Mesenteric fat pad (tissue), 1 donor: ENCODE measurements around the gene AP3M1. TPM values are rescaled to one million over a fixed set of nuclear protein-coding genes. Genes with fewer than 3 reads are reported as not detected.
A peak's percentile ranks its signal among the peaks of the same experiment; 100 is the strongest.
"Not testable (repeated sequence)": the region's sequence is repeated elsewhere in the genome, so short reads cannot be mapped to it uniquely, and the experiment has no call there.

Experiments used
- DNase-seq: peaks from one replicate; pipeline ENCODE4 v3.0.0-alpha.2; 2020; ENCODE audit warnings: low spot score
- long read RNA-seq: library from polyadenylated mRNA; unstranded; transcript quantifications from one replicate; pipeline ENCODE4 v2.0.0, GENCODE V29; 2020
- total RNA-seq: library from RNA; stranded (reverse); fragmentation: NEBNext Ultra II Directional; extraction: Animal tissue kit (Norgen Biotek cat#: 25700); gene quantifications from one replicate; pipeline ENCODE4 v1.2.1, GENCODE V29; 2021
- donor health status: DM: yes; HTN: yes; CAD: no.

The AP3M1 gene, protein sequence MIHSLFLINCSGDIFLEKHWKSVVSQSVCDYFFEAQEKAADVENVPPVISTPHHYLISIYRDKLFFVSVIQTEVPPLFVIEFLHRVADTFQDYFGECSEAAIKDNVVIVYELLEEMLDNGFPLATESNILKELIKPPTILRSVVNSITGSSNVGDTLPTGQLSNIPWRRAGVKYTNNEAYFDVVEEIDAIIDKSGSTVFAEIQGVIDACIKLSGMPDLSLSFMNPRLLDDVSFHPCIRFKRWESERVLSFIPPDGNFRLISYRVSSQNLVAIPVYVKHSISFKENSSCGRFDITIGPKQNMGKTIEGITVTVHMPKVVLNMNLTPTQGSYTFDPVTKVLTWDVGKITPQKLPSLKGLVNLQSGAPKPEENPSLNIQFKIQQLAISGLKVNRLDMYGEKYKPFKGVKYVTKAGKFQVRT
- total RNA-seq: 34.1 TPM
- long read RNA-seq, full-length matches to known transcripts: 21 of 26 reads
- long read RNA-seq, partial matches to known transcripts: 2 of 26 reads
- long read RNA-seq, other reads (novel, unspliced or antisense): 3 of 26 reads

DNA sequence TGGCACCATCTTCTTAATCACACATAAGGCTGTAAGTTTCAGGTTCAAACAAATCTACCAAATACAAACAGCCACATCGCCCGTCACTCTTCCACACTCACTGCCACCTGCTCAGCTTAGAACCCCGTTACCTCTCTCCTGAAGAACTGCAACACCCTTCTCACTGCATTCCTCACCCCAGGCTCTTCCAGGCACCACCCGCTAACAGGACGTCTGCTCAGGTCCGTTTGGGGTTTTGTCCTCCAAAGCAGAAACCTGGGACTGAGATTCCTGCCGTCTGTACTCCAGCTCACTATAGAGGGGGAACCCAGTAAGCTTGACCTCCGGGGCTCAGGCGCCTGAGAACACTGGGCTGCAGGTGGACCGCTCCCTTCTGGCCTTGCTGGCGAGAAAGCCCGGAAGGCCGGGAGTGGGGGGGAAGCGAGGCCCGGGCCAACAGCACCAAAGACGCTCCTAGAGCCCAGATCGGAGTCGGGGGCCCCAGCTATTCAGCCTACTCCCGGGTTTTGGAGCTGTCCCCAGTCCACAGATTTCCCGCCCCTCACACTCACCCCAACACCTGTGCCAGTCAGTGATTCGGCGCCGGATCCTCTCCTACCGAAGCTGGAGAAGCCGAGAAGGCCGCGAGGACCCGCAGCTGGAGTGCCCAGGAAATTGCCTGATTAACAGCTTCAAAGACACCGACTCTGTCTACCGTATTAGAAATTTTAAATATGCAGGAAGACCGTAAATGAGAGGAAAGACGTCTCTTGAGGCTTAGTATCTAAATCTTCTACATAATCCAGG, at the start of gene AP3M1:
TSS of gene AP3M1 (minus strand) at position 625 of the 786 bp plus-strand sequence. CDS start 12,449 bp downstream, outside the sequence.
- peak; percentile 92 for DNase-seq

DNA sequence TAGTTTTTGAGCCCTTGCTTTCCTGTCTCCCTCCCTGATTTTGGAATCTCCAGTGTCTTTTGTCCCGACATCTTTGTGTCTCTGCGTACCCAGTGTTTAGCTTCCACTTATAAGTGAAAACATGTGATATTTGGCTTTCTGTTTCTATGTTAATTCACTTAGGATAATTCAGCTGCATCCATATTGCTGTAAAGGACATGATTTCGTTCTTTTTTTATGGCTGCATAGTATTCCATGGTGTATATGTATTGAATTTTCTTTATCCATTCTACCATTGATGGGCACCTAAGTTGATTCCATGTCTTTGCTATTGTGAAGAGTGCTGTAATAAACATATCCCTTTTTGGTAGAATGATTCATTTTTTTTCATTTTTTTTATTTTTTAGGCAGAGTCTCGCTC, 48.7 kb upstream of the AP3M1 start:
- DNase-seq: no peak

DNA sequence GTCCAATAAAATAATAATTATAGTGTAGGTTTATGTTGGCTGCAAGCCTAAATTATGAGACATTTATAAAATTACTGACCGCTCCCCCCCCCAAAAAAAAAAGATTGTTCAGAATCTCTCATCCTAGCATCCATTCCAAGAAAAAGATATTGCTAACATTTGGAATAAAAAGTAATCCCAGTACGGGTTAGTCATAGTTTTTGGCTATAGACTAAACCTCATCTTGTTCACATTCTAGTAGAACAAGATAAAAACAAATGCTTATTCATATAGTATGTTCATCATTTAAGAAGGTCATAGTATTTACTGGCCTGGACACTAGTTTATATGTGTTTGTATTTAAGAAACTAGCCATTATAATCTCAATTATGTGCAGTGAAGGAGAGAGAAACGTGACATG, 44.4 kb upstream of the AP3M1 start:
- no peak for DNase-seq

DNA sequence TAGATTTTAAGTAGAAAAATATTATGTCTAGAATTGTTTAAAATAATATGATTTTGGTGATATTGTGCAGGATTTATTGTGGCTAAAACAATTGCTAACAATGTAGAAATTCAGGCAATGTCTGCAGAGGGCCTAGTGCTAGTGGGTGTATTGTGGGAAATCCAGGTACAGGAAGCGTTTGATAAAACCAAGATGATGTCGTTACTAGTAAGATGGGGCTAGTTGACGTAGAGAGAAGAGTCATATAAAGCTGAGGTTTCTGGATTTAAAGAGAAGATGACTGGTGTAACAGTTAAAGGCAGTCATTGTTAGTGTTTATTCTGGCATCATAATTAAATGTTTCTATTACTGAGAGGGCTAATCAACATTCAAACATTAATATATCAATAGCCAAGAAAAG, 43.9 kb upstream of the AP3M1 start:
- no peak for DNase-seq

DNA sequence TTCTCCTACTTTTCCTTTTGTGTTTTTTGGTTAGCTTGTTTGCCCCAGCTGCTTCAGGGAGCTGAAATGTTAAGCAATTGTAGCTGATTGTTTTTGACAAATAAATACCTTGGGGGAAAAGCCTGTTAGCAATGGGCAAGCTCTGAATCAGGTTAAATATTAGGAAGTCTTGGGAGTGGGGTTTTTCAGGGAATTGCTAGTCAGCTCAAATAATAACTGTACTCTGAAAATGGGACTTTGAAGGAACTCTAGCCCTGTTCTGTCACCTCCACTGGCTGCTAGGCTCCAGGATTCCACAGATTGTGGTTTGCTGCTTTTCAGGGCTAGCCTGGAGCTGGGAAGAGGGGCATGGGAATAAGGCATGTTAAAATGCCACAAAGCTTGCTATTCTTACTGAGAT, 39.9 kb upstream of the AP3M1 start:
- DNase-seq: no peak

DNA sequence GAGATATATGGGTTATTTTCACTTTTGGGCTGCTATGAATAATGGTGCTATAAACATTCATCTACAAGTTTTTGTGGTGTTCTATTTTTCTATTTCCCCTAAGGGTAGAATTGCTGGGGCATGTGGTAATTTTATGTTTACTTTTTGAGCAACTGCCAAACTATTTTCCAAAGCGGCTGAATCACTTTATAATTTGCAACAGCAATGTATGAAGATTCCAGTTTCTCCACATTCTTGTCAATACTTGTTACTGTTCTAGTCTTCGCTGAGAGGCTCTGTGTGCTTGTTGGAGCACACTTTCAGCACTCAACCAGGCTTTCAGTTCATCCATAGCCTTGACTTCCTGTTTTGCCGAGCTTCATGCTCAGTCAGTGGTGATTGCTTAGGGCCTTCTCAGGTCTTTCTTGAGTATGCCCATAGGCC, 39.4 kb upstream of the AP3M1 start:
- DNase-seq: no peak

DNA sequence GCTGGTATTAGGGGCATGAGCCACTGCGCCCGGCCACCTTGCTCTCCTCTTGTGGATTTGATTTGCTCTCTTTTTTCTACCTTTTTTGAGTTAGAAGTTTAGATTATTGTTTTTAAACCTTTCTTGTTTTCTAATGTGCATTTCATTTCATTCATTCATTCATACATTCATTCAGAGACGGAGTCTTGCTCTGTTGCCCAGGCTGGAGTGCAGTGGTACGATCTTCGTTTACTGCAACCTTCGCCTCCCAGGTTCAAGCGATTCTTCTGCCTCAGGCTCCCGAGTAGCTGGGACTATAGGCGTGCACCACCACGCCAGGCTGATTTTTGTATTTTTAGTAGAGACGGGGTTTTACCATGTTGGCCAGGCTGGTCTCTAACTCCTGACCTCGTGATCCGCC, 38.0 kb upstream of the AP3M1 start:
- not testable (repeated sequence) for DNase-seq

DNA sequence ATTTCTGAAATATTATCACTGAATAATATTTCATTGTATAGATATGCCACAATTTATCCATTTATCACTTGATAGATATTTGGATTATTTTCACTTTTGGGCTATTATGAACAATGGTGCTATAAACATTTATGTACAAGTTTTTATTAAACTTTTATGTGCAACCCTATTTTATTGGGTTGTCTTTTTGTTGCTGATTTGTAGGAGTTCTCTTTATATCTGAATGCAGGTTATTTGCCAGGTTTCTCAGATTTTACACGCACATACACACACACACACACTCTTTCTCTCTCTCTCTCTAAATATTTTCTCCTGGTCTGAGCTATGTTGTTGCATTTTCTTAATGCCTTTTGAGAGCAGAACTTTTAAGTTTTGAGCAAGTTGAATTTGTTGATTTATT, 36.6 kb upstream of the AP3M1 start:
- DNase-seq: no peak

DNA sequence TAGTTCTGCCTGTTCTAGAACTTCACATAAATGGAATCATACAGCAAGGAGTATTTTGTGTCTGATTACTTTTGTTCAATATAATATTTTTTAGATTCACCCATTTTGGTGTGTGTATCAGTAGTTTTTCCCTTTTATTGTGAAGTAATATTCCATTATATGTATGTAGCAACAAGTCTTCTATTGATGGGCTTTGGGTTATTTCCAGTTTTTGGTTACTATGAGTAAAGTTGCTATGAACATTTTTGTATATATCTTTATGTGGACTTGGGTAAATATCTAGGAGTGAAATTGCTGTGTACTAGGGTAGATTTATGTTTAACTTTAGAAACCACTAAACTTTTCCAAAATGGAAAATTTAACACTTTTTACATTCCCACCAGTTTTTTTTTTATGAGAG, 36.0 kb upstream of the AP3M1 start:
- no peak for DNase-seq

DNA sequence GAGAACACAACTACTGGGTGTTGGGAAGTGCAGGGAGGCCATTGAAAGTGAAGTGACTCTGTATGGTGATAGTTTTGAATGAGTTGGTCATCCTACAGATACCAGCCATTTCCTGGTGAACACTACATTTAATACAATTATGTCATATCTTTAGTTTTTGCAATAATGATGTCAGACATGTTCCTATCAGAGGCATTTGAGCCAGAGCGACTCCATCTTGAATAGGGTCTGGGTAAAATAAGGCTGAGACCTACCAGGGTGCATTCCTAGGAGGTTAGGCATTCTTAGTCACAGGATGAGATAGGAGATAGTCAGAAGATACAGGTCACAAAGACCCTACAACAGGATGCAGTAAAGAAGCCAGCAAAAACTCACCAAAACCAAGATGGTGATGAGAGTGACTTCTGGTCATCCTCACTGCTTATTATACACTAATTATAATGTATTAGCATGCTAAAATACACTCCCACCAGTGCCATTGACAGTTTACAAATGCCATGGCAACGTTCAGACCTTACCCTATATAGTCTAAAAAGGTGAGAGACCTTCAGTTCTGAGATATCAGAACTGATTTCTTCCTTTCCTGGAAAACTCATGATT, 28.6 kb upstream of the AP3M1 start:
- no peak for DNase-seq

DNA sequence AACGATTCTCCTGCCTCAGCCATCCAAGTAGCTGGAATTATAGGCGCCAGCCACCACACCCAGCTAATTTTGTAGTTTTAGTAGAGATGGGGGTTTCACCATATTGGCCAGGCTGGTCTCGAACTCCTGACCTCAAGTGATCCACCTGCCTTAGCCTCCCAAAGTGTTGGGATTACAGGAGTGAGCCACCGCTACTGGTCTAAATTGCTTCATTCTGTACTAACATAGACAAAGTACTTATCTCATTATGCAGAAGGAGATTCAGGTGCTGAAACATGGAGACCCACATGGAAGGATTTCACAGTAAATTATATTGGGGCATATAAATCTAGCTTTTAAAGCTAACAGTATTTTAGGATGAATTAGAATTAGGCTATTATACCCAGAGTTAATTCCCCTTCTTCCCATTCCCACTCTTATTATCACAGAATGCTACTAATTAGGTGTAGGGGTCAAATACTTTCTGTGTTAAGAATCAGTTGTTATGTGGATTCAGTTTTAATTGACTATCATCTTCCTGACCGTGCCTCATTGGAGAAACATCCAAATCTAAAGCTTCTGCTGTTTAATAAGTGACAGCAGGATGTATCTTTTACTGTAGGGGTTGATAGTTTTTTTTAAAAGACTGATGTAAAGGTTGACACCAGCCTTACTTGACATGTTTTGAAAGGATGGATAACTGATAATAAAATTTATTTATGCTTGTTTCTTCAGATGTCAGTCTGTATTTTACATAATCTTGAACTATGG, 27.6 kb upstream of the AP3M1 start:
- no peak for DNase-seq

DNA sequence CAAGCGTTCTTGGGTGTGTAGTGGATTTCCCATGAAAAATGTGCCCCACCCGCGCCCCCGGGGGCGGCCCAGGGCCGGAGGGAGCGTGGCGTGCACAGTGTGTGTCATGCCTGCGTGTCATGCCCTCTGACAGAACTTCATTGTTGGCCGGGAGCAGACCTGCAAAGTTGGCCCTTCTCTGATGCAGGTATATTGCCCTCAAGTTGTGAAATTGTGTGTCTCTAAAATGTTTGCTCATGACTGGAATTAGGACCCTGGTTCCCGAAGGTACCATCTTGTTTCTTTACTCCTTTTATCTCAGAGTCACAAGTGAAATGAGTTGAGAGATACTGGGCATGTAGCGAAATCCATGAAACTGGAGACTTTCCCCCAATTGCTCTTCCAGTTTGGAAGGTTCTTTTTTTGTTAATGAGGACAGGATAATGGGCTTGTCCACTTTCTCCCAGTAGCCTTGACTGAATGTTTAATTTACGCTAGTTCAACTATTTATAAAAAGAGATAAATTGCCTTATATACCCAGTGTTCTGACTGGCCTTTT, 26.6 kb upstream of the AP3M1 start:
- no peak for DNase-seq

DNA sequence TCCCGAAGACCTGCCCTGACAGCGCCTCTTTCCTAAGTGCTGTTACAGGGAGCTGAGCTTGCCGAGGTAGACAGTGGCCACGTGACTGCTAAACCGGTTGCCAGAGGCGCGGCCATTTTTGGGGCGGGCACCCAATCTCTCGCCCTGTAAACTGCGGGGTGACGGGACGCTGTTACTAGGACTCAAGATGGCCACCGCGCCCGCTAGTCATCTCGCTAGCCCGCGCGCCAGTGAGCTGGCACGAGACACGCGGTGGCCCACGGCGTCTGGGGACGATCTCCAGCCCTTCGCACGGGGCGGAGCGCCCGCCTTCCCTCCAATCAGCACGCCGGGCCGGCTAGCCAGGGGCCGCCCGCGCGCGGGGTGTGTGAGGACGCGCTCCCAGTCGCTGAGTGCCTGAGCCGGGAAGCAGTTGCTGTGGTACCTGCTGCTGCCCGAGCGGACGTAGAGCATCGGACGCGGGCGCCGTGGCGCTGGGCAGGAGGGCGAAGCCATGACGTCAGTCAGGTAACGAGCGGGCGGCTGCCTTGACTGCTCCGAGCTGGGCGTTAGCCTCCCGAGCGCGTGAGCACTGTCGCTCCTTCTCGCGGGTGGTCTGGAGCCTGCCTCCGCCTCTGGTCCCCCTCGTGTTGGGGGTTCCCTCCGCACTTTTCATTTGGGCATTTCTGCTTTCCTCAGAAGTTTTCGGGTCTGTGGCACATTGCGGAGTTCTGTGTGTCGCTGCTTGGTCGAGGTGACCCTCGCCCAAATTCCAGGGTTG, 25.9 kb upstream of the AP3M1 start:
- peak; percentile 99 for DNase-seq

DNA sequence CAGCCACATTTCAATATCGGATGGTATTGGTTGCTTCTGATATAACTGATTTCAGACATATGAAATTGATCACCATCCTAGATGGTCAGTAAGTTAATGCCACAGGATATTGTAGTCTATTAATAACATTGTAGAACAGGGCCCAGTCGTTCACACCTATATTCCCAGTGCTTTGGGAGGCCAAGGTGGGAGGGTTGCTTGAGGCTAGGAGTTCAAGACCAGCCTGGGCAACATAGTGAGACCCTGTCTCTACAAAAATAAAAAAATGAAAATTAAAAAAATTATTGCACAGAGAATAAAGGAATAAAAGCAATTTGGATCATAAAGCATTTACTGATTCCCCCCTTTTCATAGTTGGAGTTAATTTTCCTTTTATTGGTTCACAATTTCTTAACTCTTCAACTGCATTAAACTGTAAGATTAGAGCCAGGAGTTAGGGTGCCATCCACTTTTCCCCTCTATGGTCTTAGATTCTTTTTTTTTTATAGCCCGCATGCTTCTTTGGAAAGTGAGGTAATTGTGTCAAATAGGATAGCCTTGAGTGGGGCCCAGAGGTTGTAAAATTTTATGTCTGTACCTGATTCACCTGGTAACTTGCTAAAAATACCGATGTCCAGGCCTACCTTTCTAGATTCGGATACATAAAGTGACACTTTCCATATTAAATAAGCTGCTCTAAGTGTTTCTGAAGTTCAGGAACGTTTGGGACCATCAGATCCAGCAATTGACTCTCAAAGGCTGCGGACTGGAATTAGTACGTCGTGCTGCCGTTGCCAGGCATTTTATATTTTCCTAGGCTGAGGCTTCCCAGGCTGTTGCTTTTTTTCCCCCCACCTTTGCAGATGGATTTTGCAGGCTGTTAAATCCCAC, 25.1 kb upstream of the AP3M1 start:
- no peak for DNase-seq

DNA sequence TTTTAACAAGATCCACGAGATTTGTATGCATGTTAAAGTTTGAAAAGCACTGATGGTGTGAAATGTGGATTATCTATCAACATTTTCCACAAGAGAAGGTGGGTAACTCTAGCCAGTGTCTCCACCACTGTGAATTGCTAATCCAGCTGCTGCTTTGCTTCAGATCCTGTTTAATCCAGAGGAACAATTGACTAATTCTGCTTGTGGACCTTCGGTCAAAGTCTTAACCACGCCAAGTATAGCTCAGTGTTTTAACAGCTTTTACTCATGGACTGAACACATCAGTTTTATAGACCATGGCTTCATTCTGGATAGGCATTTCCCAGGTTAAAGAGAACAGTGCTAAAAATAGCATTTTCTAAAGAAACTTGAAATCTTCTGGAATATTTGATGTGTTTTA, 23.9 kb upstream of the AP3M1 start:
- no peak for DNase-seq

DNA sequence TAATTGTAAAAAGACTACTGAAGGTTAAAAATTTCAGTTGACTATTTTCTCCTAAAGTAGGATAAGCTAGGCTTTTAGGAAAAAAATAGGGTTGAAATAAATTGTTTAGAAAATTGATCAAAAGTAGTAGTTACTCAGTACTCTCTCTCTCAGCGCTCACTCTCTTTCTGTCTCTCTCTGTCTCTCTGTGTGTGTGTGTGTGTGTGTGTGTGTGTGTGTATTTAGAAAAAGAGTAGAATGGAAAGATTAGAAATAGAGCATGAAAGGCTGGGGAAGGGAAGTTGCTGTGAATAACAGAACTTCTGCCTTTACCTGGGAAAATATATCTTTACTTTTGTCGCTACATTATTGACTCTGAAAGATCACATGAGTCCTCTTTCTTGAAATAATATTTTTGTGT, 21.0 kb upstream of the AP3M1 start:
- DNase-seq: no peak

DNA sequence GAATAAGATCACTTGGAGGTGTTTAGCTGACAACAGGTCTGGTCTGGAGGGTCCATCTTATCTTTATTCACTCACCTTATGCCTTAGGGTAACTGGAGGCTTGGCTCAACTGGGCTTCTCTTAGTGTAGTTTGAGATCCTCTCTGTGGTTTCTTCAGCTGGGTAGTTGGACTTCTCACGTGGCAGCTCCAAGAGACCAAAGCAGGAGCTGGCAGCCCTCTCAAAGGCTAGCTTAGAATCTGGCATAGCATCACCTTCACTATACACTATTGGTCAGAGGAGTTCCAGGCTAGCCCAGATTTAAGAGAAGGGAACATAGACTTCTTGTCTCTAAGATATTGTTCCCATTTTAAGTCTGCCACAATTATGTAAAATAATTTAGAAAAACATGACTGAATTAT, 16.8 kb upstream of the AP3M1 start:
- DNase-seq: no peak

DNA sequence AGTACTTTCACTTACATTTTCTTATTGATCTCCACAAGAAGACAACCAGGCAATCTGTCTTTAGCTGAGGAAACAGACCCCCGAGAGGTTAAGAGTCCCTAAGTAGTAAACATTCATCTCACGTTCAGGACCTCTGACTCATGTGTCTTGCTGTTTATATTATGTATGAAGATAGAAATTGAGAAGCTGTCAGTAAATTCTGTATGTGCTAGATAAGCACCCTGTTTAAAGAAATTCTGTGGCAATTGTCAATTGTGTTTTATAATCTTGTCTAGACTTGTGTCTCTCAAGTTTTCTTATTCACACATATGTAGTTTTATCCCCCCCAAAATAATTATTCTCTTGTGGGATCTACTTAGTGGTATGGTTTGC, 14.9 kb upstream of the AP3M1 start:
- DNase-seq: no peak
